Psoas muscle (tissue), 8 donors: ENCODE measurements around the gene B3GAT3. TPM values are rescaled to one million over a fixed set of nuclear protein-coding genes. Genes with fewer than 3 reads are reported as not detected.
"Not testable (repeated sequence)": the region's sequence is repeated elsewhere in the genome, so short reads cannot be mapped to it uniquely, and the experiment has no call there.

Experiments used
- ATAC-seq, 4 donors: fragments of 200-7000 bp; cut with Tn5 transposase; one replicate each; pipeline ENCODE4 v1.9.1; 2020; ENCODE audit warnings: moderate library complexity in 3 of 4, mild to moderate bottlenecking in 2 of 4
- DNase-seq, 2 donors: peaks; one replicate each; pipeline ENCODE4 v3.0.0-alpha.2; 2020
- H3K27ac ChIP-seq: fragments of 200-600 bp; one replicate; pipeline ENCODE4 v1.8.0; 2022
- H3K27me3 ChIP-seq, 3 donors: fragments of 200-600 bp in 1 of 3; one replicate each; pipeline versions ENCODE4 v1.6.1 to v1.8.0; 2013 to 2022; ENCODE audit warnings: low read length in 2 of 3, mild to moderate bottlenecking in 2 of 3, moderate library complexity in 1 of 3; ENCODE audit not compliant: insufficient read depth in 3 of 3
- H3K36me3 ChIP-seq, 2 donors: fragments of 200-600 bp in 1 of 2; one replicate each; pipeline versions ENCODE4 v1.6.1 to v1.8.0; 2013 to 2022; ENCODE audit warnings: low read depth in 1 of 2, mild to moderate bottlenecking in 1 of 2, moderate library complexity in 1 of 2; ENCODE audit not compliant: insufficient read depth in 1 of 2
- H3K4me1 ChIP-seq: fragments of 200-600 bp; one replicate; pipeline ENCODE4 v1.8.0; 2022
- H3K4me3 ChIP-seq: fragments of 200-600 bp; one replicate; pipeline ENCODE4 v1.8.0; 2022; ENCODE audit warnings: mild to moderate bottlenecking
- H3K9me3 ChIP-seq: fragments of 200-600 bp; one replicate; pipeline ENCODE4 v1.8.0; 2022
- WGBS, 3 donors: extraction: QIAGEN DNeasy Blood & Tissue Kit; methylation state at CpG; one replicate each; pipeline versions ENCODE4 v1.1.6 to v1.1.7; 2013; 5-methylcytosine and 5-hydroxymethylcytosine counted together
- intact Hi-C, 2 donors: fragments of 100-400 bp; cut with DNase I; formaldehyde crosslinking; loops; one replicate each; pipeline versions ENCODE4 v1.11.0 to v1.14.2; 2022
- polyA plus RNA-seq, 3 donors: library from polyadenylated mRNA; stranded (reverse); fragments of 200-250 nt; gene quantifications; one replicate each; pipeline ENCODE4 v1.2.3, GENCODE V29; 2013
- total RNA-seq, 4 donors: library from RNA; stranded (reverse); fragmentation: NEBNext Ultra II Directional in 2 of 4; extraction: Animal tissue kit (Norgen Biotek cat#: 25700) in 2 of 4; gene quantifications; one replicate each; pipeline versions ENCODE4 v1.2.1 to v1.2.4, GENCODE V29; 2021 to 2023
- TF ChIP-seq, protein P1 (sequence below): fragments of 200-600 bp; IDR thresholded peaks from one replicate; pipeline ENCODE4 v1.8.0; 2022; ENCODE audit warnings: antibody characterized with exemption
- donor health status: healthy with polysubstance abuse.
- donor health status: DM: no; HTN: no; CAD: no; lungs with moderate emphysema.
- donor health status: Bipolar disorder and iron deficiency.
- donor health status: healthy.
- donor health status: DM: yes; HTN: yes; CAD: no.
- donor health status: DM: no; HTN: no; CAD: no.
- donor health status: DM: no; HTN: no; CAD: no.
- donor health status: DM: yes; HTN: yes; CAD: no.

The B3GAT3 gene
- total and polyA plus RNA-seq, 7 donors, result 7.4 to 37.6 (median 11.7) TPM

- H3K36me3 ChIP-seq, result peaks cover 5 to 73% of the 10 kb centered on the region in 2 donors
- H3K9me3 ChIP-seq, result no peaks in the 10 kb centered on the region
- TF ChIP-seq, protein P1, sequence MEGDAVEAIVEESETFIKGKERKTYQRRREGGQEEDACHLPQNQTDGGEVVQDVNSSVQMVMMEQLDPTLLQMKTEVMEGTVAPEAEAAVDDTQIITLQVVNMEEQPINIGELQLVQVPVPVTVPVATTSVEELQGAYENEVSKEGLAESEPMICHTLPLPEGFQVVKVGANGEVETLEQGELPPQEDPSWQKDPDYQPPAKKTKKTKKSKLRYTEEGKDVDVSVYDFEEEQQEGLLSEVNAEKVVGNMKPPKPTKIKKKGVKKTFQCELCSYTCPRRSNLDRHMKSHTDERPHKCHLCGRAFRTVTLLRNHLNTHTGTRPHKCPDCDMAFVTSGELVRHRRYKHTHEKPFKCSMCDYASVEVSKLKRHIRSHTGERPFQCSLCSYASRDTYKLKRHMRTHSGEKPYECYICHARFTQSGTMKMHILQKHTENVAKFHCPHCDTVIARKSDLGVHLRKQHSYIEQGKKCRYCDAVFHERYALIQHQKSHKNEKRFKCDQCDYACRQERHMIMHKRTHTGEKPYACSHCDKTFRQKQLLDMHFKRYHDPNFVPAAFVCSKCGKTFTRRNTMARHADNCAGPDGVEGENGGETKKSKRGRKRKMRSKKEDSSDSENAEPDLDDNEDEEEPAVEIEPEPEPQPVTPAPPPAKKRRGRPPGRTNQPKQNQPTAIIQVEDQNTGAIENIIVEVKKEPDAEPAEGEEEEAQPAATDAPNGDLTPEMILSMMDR, result no peak
- peaks cover 55% of the 10 kb centered on the region for H3K4me1 ChIP-seq
- peak overlapping the region; percentile 92 for H3K27ac ChIP-seq
- WGBS, 3 donors, result 0 to 1% (median 1%) methylated on average over 33 of the region's 33 CpGs
- H3K4me3 ChIP-seq, result peak overlapping the region; percentile 90
- no peak for DNase-seq
- peak in 3 of 4 donors; percentile 0 to 3 (median 0) for ATAC-seq
- H3K27me3 ChIP-seq, result no peaks in the 10 kb centered on the region
- intact Hi-C loops, result loop anchor here in 1 of 2 donors (10.0 kb wide), 1 partner anchor 282 kb away; no protein-coding TSS in a partner anchor
Observed at GRCh38 chr11:62573006-62573591, 48.7 kb downstream of the B3GAT3 start.

- H3K4me1 ChIP-seq, result peaks cover 56% of the 10 kb centered on the region
- DNase-seq (peak in 1 of 2 donors; percentile 32), ATAC-seq (no peak)
- TF ChIP-seq, protein P1, result no peak
- H3K36me3 ChIP-seq, result peaks cover 5 to 73% of the 10 kb centered on the region in 2 donors
- H3K27ac ChIP-seq, result peak overlapping the region; percentile 92
- no peaks in the 10 kb centered on the region for H3K27me3 ChIP-seq
- peak overlapping the region; percentile 90 for H3K4me3 ChIP-seq
- no peaks in the 10 kb centered on the region for H3K9me3 ChIP-seq
- 62 to 72% (median 64%) methylated on average over 12 of the region's 12 CpGs for WGBS, 3 donors
- intact Hi-C loops, result loop anchor here in 1 of 2 donors (10.0 kb wide), 1 partner anchor 282 kb away; no protein-coding TSS in a partner anchor
Observed at GRCh38 chr11:62572431-62572830, 49.4 kb downstream of the B3GAT3 start.

DNA sequence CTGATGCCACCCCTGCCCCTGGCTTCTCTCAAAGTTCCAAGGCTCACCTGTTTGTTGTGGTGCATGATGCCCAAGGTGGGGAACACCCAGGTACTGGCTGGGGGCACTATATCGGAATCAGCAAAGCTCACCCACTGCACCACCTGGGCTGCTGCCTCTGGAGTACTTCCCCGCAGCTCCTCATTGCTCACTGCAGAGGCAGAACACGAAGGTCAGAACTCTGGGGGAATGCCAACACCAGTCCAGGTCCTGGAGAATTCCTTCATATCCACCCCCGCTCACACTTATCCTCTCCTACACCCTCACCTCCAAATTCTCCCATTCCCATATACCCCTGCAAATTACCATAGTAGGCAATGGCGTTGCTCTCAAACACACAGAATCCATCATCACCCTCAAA, 50.3 kb downstream of the B3GAT3 start:
- H3K9me3 ChIP-seq, ATAC-seq, H3K27me3 ChIP-seq: not testable (repeated sequence)
- Histone ChIP-seq H3K36me3 (peaks cover 12 to 73% of the 10 kb centered on the region in 2 donors), H3K4me1 (peaks cover 60% of the 10 kb centered on the region), H3K27ac (peak overlapping the region; percentile 92), H3K4me3 (peak overlapping the region; percentile 90)
- WGBS, 3 donors, result 49 to 64% (median 61%) methylated on average over 5 of the region's 5 CpGs
- intact Hi-C loops, result loop anchor here in 1 of 2 donors (10.0 kb wide), 1 partner anchor 283 kb away; no protein-coding TSS in a partner anchor
- DNase-seq, result peak in 1 of 2 donors; percentile 15

GRCh38 chr11:62570903-62571302, 50.9 kb downstream of the B3GAT3 start:
- H3K4me3 ChIP-seq, ATAC-seq, H3K9me3 ChIP-seq, H3K27me3 ChIP-seq, DNase-seq: not testable (repeated sequence)
- intact Hi-C loops, result loop anchor here in 1 of 2 donors (10.0 kb wide), 1 partner anchor 284 kb away; no protein-coding TSS in a partner anchor
- peak overlapping the region; percentile 36 for H3K27ac ChIP-seq
- peaks cover 60% of the 10 kb centered on the region for H3K4me1 ChIP-seq
- peaks cover 16 to 73% of the 10 kb centered on the region in 2 donors for H3K36me3 ChIP-seq
- 52 to 66% (median 53%) methylated on average over 4 to 5 of the region's 5 CpGs for WGBS, 3 donors

- H3K4me3 ChIP-seq, result peak overlapping the region; percentile 23
- intact Hi-C loops, result loop anchor here in 1 of 2 donors (10.0 kb wide), 1 partner anchor 285 kb away; no protein-coding TSS in a partner anchor
- DNase-seq, result peak in 1 of 2 donors; percentile 70
- TF ChIP-seq, protein P1, result no peak
- H3K9me3 ChIP-seq, result no peaks in the 10 kb centered on the region
- no peaks in the 10 kb centered on the region for H3K27me3 ChIP-seq
- peak in 3 of 4 donors; percentile 21 to 53 (median 24) for ATAC-seq
- H3K4me1 ChIP-seq, result peaks cover 47% of the 10 kb centered on the region
- H3K27ac ChIP-seq, result peak overlapping the region; percentile 75
- H3K36me3 ChIP-seq, result peaks cover 17 to 82% of the 10 kb centered on the region in 2 donors
- WGBS, 3 donors, result 56 to 80% (median 67%) methylated on average over 1 of the region's 1 CpG
Observed at GRCh38 chr11:62569611-62570010, 52.2 kb downstream of the B3GAT3 start.
